Activated naive CD4-positive, alpha-beta T cell treated with anti-CD3 and anti-CD28 coated beads, Interleukin-2, amount 50 U/mL, for 72 hours (primary cell): ENCODE results near the gene IL4I1. TPM values are rescaled to one million over a fixed set of nuclear protein-coding genes. Genes with fewer than 3 reads are reported as not detected.
"Not testable (repeated sequence)": the region's sequence is repeated elsewhere in the genome, so short reads cannot be mapped to it uniquely, and the experiment has no call there.

Source experiments
- ATAC-seq, 2 donors: fragments of 150-1000 bp; cut with Tn5 transposase; 2 replicates each; pipeline ENCODE4 v1.10.0; 2021; ENCODE audit warnings: mild to moderate bottlenecking in 2 of 2, moderate library complexity in 2 of 2
- DNase-seq, 2 donors: peaks; one replicate each; pipeline ENCODE4 v3.0.0; 2021 to 2022; ENCODE audit warnings: low spot score in 2 of 2
- H3K27ac Mint-ChIP-seq, 2 donors: one replicate each; pipeline ENCODE4 v1.8.0; 2022; ENCODE audit warnings: mild to moderate bottlenecking in 2 of 2, mixed read lengths in 2 of 2
- H3K36me3 Mint-ChIP-seq, 2 donors: one replicate each; pipeline ENCODE4 v1.8.0; 2022; ENCODE audit warnings: mixed read lengths in 2 of 2
- H3K9me3 Mint-ChIP-seq, 2 donors: one replicate each; pipeline ENCODE4 v1.8.0; 2022; ENCODE audit warnings: mixed read lengths in 2 of 2
- total RNA-seq, 2 donors: library from RNA; stranded (reverse); gene quantifications; one replicate each; pipeline ENCODE4 v1.2.3, GENCODE V29; 2022

Gene IL4I1
- total RNA-seq, result 10 to 100 TPM in 1 of 2 donors, 1 to 10 TPM in 1; 6.3 to 11.1 TPM

GRCh38 chr19:49896863-49897621 lies at the start of gene IL4I1:
Gene IL4I1 (minus strand): TSS chr19:49896887. CDS start chr19:49896160, 727 bp downstream.
- peak within 1 kb of the TSS; percentile 88 to 98 for H3K27ac Mint-ChIP-seq
- ATAC-seq (peak; percentile 60 to 61), DNase-seq (peak in 1 of 2 donors; percentile 84)
- H3K36me3 Mint-ChIP-seq, result no peaks in the 10 kb centered on the region
- no peaks in the 10 kb centered on the region for H3K9me3 Mint-ChIP-seq

- no peak for DNase-seq
- Mint-ChIP-seq H3K9me3 (peaks cover 0 to 4% of the 10 kb centered on the region in 2 donors), H3K27ac (peak overlapping the region in 1 of 2 donors; percentile 58), H3K36me3 (no peaks in the 10 kb centered on the region)
- ATAC-seq, result no peak
Measured at GRCh38 chr19:49946415-49946814, 49.7 kb upstream of the IL4I1 start.

- not testable (repeated sequence) for DNase-seq
- peak; percentile 94 to 95 for ATAC-seq
Measured at GRCh38 chr19:49944567-49944966, 47.9 kb upstream of the IL4I1 start.

GRCh38 chr19:49940482-49940791 lies 43.8 kb upstream of the IL4I1 start:
- DNase-seq (no peak), ATAC-seq (no peak)
- Mint-ChIP-seq H3K36me3 (no peaks in the 10 kb centered on the region), H3K9me3 (peaks cover 0 to 4% of the 10 kb centered on the region in 2 donors), H3K27ac (no peak overlapping the region)

More at GRCh38 chr19:49944567-49944966, 47.9 kb upstream of the IL4I1 start:
- H3K9me3 Mint-ChIP-seq, H3K36me3 Mint-ChIP-seq, H3K27ac Mint-ChIP-seq: not testable (repeated sequence)

GRCh38 chr19:49939721-49940481 lies 43.2 kb upstream of the IL4I1 start:
- Mint-ChIP-seq H3K9me3 (no peaks in the 10 kb centered on the region), H3K27ac (no peak overlapping the region), H3K36me3 (no peaks in the 10 kb centered on the region)
- ATAC-seq (no peak), DNase-seq (no peak)

GRCh38 chr19:49938662-49939061 lies 42.0 kb upstream of the IL4I1 start:
- Mint-ChIP-seq H3K36me3 (no peaks in the 10 kb centered on the region), H3K27ac (no peak overlapping the region), H3K9me3 (no peaks in the 10 kb centered on the region)
- ATAC-seq (no peak), DNase-seq (no peak)

GRCh38 chr19:49937750-49938381 lies 41.2 kb upstream of the IL4I1 start:
- ATAC-seq, result peak; percentile 77 to 84
- H3K27ac Mint-ChIP-seq, result no peak overlapping the region
- DNase-seq, result peak; percentile 79 to 89
- H3K9me3 Mint-ChIP-seq, result no peaks in the 10 kb centered on the region
- no peaks in the 10 kb centered on the region for H3K36me3 Mint-ChIP-seq

GRCh38 chr19:49936549-49936948 lies 39.9 kb upstream of the IL4I1 start:
- no peak overlapping the region for H3K27ac Mint-ChIP-seq
- peaks cover 0 to 8% of the 10 kb centered on the region in 2 donors for H3K36me3 Mint-ChIP-seq
- H3K9me3 Mint-ChIP-seq, result peaks cover 4 to 6% of the 10 kb centered on the region in 2 donors
- ATAC-seq (no peak), DNase-seq (no peak)

- H3K27ac Mint-ChIP-seq, result peak overlapping the region in 1 of 2 donors; percentile 86
- ATAC-seq (no peak), DNase-seq (no peak)
- H3K9me3 Mint-ChIP-seq, result peaks cover 9 to 15% of the 10 kb centered on the region in 2 donors
- peaks cover 20 to 35% of the 10 kb centered on the region in 2 donors for H3K36me3 Mint-ChIP-seq
Measured at GRCh38 chr19:49933643-49934042, 37.0 kb upstream of the IL4I1 start.

GRCh38 chr19:49932731-49933131 lies 36.0 kb upstream of the IL4I1 start:
- Mint-ChIP-seq H3K36me3 (peaks cover 27 to 44% of the 10 kb centered on the region in 2 donors), H3K9me3 (peaks cover 9 to 15% of the 10 kb centered on the region in 2 donors), H3K27ac (no peak overlapping the region)
- ATAC-seq (peak in 1 of 2 donors; percentile 34), DNase-seq (peak in 1 of 2 donors; percentile 73)

- peaks cover 33 to 50% of the 10 kb centered on the region in 2 donors for H3K36me3 Mint-ChIP-seq
- DNase-seq (no peak), ATAC-seq (no peak)
- H3K27ac Mint-ChIP-seq, result no peak overlapping the region
- peaks cover 9 to 15% of the 10 kb centered on the region in 2 donors for H3K9me3 Mint-ChIP-seq
Measured at GRCh38 chr19:49932041-49932451, 35.4 kb upstream of the IL4I1 start.

- Mint-ChIP-seq H3K36me3 (peaks cover 33 to 50% of the 10 kb centered on the region in 2 donors), H3K9me3 (peaks cover 9 to 15% of the 10 kb centered on the region in 2 donors), H3K27ac (no peak overlapping the region)
- ATAC-seq (no peak), DNase-seq (no peak)
Measured at GRCh38 chr19:49931293-49932040, 34.8 kb upstream of the IL4I1 start.

- no peak for ATAC-seq
- Mint-ChIP-seq H3K27ac (peak overlapping the region; percentile 97 to 100), H3K9me3 (peaks cover 9 to 15% of the 10 kb centered on the region in 2 donors), H3K36me3 (peaks cover 34 to 51% of the 10 kb centered on the region in 2 donors)
- DNase-seq, result no peak
Measured at GRCh38 chr19:49930483-49931011, 33.9 kb upstream of the IL4I1 start.

GRCh38 chr19:49929611-49930482 lies 33.2 kb upstream of the IL4I1 start:
- DNase-seq (peak; percentile 88 to 91), ATAC-seq (peak; percentile 73 to 88)
- Mint-ChIP-seq H3K27ac (peak overlapping the region; percentile 97 to 100), H3K9me3 (peaks cover 9 to 15% of the 10 kb centered on the region in 2 donors), H3K36me3 (peaks cover 38 to 56% of the 10 kb centered on the region in 2 donors)

GRCh38 chr19:49929121-49929610 lies 32.5 kb upstream of the IL4I1 start, which contains the start of the genes ATF5 and NUP62:
Gene ATF5 (plus strand): TSS chr19:49929205. CDS start chr19:49930851, 1,646 bp downstream.
Gene NUP62 (minus strand): TSS chr19:49929504. CDS start chr19:49909807, 19,697 bp downstream.
- ATAC-seq (peak; percentile 58 to 59), DNase-seq (peak; percentile 93 to 96)
- peak within 1 kb of the TSS; percentile 97 to 100 for H3K27ac Mint-ChIP-seq
- H3K36me3 Mint-ChIP-seq, result peaks cover 38 to 56% of the 10 kb centered on the region in 2 donors
- peaks cover 9 to 15% of the 10 kb centered on the region in 2 donors for H3K9me3 Mint-ChIP-seq
